Karpas-422 (cell line): ENCODE results near the gene ZNF10. TPM values are rescaled to one million over a fixed set of nuclear protein-coding genes. Genes with fewer than 3 reads are reported as not detected.

Experiments
- DNase-seq: peaks from one replicate; pipeline ENCODE4 v3.0.0-alpha.2; 2015
- H2AFZ ChIP-seq: fragments of 200-600 bp; sonication (generic); 2 replicates; pipeline ENCODE4 v1.6.1; 2014; ENCODE audit warnings: antibody characterized with exemption, low read length, mixed read lengths
- H3K27ac ChIP-seq: fragments of 200-600 bp; sonication (generic); 2 replicates; pipeline ENCODE4 v1.5.1; 2014; ENCODE audit warnings: mild to moderate bottlenecking, low read length, moderate library complexity
- H3K27me3 ChIP-seq: fragments of 200-600 bp; sonication (generic); 2 replicates; pipeline ENCODE4 v1.6.1; 2014; ENCODE audit warnings: low read length, mixed read lengths
- H3K36me3 ChIP-seq: fragments of 200-600 bp; sonication (generic); 2 replicates; pipeline ENCODE4 v1.6.1; 2014; ENCODE audit warnings: low read length, mixed read lengths; ENCODE audit not compliant: insufficient read depth
- H3K4me1 ChIP-seq: fragments of 200-600 bp; sonication (generic); 2 replicates; pipeline ENCODE4 v1.6.1; 2014; ENCODE audit warnings: mild to moderate bottlenecking, low read length, mixed read lengths
- H3K4me2 ChIP-seq: fragments of 200-600 bp; sonication (generic); 2 replicates; pipeline ENCODE4 v1.6.1; 2014; ENCODE audit warnings: low read length, low read depth, mild to moderate bottlenecking; ENCODE audit not compliant: poor library complexity, severe bottlenecking
- H3K4me3 ChIP-seq: fragments of 200-600 bp; sonication (generic); 2 replicates; pipeline ENCODE4 v1.5.1; 2014; ENCODE audit warnings: mild to moderate bottlenecking, antibody characterized with exemption, low read length, mixed read lengths
- H3K79me2 ChIP-seq: fragments of 200-600 bp; sonication (generic); 2 replicates; pipeline ENCODE4 v1.6.1; 2014; ENCODE audit warnings: mild to moderate bottlenecking, low read length, mixed read lengths
- H3K9ac ChIP-seq: fragments of 200-600 bp; sonication (generic); 2 replicates; pipeline ENCODE4 v1.6.0; 2014; ENCODE audit warnings: low read length
- H3K9me2 ChIP-seq: fragments of 200-600 bp; sonication (generic), shearing (Covaris generic); replicated peaks from 2 replicates; pipeline ENCODE4 v1.6.0; 2014; ENCODE audit warnings: mild to moderate bottlenecking, low read length, moderate library complexity; ENCODE audit not compliant: insufficient read depth
- H3K9me3 ChIP-seq: fragments of 300-700, 200-600 bp; sonication (generic); 2 replicates; pipeline ENCODE4 v1.6.1; 2014; ENCODE audit warnings: low read length, mixed read lengths
- H4K20me1 ChIP-seq: fragments of 200-600 bp; sonication (generic); 2 replicates; pipeline ENCODE4 v1.6.1; 2014; ENCODE audit warnings: mild to moderate bottlenecking, antibody characterized with exemption, low read length, low read depth; ENCODE audit not compliant: insufficient read depth
- total RNA-seq: library from RNA; depleted of rRNA; stranded (reverse); fragments of >200 nt; shearing (Covaris generic); gene quantifications from 2 replicates; pipeline ENCODE4 v1.2.3, GENCODE V29; 2014; ENCODE audit warnings: low replicate concordance

The ZNF10 gene
- total RNA-seq, 1 experiment from 2014 or later = 17.7 TPM

GRCh38 chr12:133172491-133172890 lies 42.1 kb downstream of the ZNF10 start:
- H3K36me3 ChIP-seq = no peaks in the 10 kb centered on the region
- no peak for DNase-seq

DNA sequence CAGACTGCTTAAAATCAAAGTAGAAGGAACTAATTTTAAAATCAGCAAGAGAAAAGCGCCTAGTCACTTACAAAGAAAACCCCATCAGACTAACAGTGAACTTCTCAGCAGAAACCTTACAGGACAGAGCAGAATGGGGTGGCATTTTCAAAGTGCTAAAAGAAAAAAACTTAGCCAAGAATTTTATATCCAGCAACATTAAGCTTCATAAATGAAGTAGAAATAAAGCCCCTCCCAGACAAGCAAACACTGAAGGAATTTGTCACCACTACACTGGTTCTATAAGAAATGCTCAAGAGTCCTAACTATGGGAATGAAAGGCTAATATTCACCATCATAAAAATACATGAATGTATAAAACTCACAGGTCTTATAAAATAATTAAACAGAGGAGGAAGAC lies 44.5 kb downstream of the ZNF10 start:
- Histone ChIP-seq H2AFZ (no peak overlapping the region), H3K27ac (no peak overlapping the region), H3K9ac (no peak overlapping the region), H3K9me2 (no peaks in the 10 kb centered on the region), H3K36me3 (no peaks in the 10 kb centered on the region), H3K4me1 (no peaks in the 10 kb centered on the region), H3K4me3 (no peak overlapping the region), H3K9me3 (peaks cover 31% of the 10 kb centered on the region), H4K20me1 (no peaks in the 10 kb centered on the region), H3K27me3 (no peaks in the 10 kb centered on the region), H3K79me2 (no peaks in the 10 kb centered on the region), H3K4me2 (no peak overlapping the region)
- no peak for DNase-seq

More at GRCh38 chr12:133172491-133172890, 42.1 kb downstream of the ZNF10 start:
- Histone ChIP-seq H4K20me1 (no peaks in the 10 kb centered on the region), H3K4me3 (no peak overlapping the region), H3K27me3 (no peaks in the 10 kb centered on the region), H3K9me3 (peaks cover 36% of the 10 kb centered on the region), H3K79me2 (no peaks in the 10 kb centered on the region), H3K9ac (no peak overlapping the region), H3K9me2 (no peaks in the 10 kb centered on the region), H3K4me1 (no peaks in the 10 kb centered on the region), H2AFZ (no peak overlapping the region), H3K27ac (no peak overlapping the region), H3K4me2 (no peak overlapping the region)

- Histone ChIP-seq H3K4me2 (no peak overlapping the region), H3K4me3 (peak overlapping the region; percentile 36; the same call in 1 of the 2 replicates), H4K20me1 (no peaks in the 10 kb centered on the region), H3K9ac (no peak overlapping the region), H3K4me1 (peaks cover 3% of the 10 kb centered on the region; the same call in 1 of the 2 replicates), H2AFZ (no peak overlapping the region), H3K27ac (no peak overlapping the region), H3K36me3 (peaks cover 20% of the 10 kb centered on the region), H3K27me3 (no peaks in the 10 kb centered on the region), H3K9me2 (no peaks in the 10 kb centered on the region), H3K9me3 (peaks cover 37% of the 10 kb centered on the region), H3K79me2 (peaks cover 10% of the 10 kb centered on the region)
- no peak for DNase-seq
Observed at GRCh38 chr12:133180669-133181068, 50.2 kb downstream of the ZNF10 start.

GRCh38 chr12:133181238-133181959 lies 51.0 kb downstream of the ZNF10 start, which contains the start of gene ZNF268:
TSS of gene ZNF268 (plus strand) at chr12:133181495. CDS start at chr12:133181998, 503 bp downstream.
- peak within 1 kb of the TSS; percentile 60 for H3K4me2 ChIP-seq
- no peak within 1 kb of the TSS for H3K27ac ChIP-seq
- H3K36me3 ChIP-seq = peaks cover 26% of the 10 kb centered on the region
- no peaks in the 10 kb centered on the region for H3K27me3 ChIP-seq
- H3K4me1 ChIP-seq = peaks cover 3% of the 10 kb centered on the region; the same call in 1 of the 2 replicates
- no peaks in the 10 kb centered on the region for H3K9me2 ChIP-seq
- DNase-seq = peak; percentile 95
- peak within 1 kb of the TSS; percentile 74 for H3K9ac ChIP-seq
- H3K79me2 ChIP-seq = peaks cover 10% of the 10 kb centered on the region
- H3K4me3 ChIP-seq = peak within 1 kb of the TSS; percentile 77
- no peaks in the 10 kb centered on the region for H4K20me1 ChIP-seq
- peaks cover 34% of the 10 kb centered on the region for H3K9me3 ChIP-seq
- 0 out of 2 replicates have a peak within 1 kb of the TSS, but pooled peaks have one; percentile 16 for H2AFZ ChIP-seq

GRCh38 chr12:133190176-133190575 lies 59.7 kb downstream of the ZNF10 start:
- no peaks in the 10 kb centered on the region for H3K79me2 ChIP-seq
- no peak overlapping the region for H3K4me2 ChIP-seq
- H4K20me1 ChIP-seq = no peaks in the 10 kb centered on the region
- no peak overlapping the region for H3K9ac ChIP-seq
- H3K27ac ChIP-seq = no peak overlapping the region
- DNase-seq = no peak
- H3K27me3 ChIP-seq = no peaks in the 10 kb centered on the region
- H3K4me3 ChIP-seq = peak overlapping the region; percentile 15; the same call in 1 of the 2 replicates
- no peaks in the 10 kb centered on the region for H3K4me1 ChIP-seq
- peaks cover 55% of the 10 kb centered on the region for H3K9me3 ChIP-seq
- no peaks in the 10 kb centered on the region for H3K9me2 ChIP-seq
- peaks cover 75% of the 10 kb centered on the region for H3K36me3 ChIP-seq
- H2AFZ ChIP-seq = no peak overlapping the region

- no peak overlapping the region for H3K4me2 ChIP-seq
- no peak overlapping the region for H3K9ac ChIP-seq
Observed at GRCh38 chr12:133192847-133193246, 62.4 kb downstream of the ZNF10 start.

DNA sequence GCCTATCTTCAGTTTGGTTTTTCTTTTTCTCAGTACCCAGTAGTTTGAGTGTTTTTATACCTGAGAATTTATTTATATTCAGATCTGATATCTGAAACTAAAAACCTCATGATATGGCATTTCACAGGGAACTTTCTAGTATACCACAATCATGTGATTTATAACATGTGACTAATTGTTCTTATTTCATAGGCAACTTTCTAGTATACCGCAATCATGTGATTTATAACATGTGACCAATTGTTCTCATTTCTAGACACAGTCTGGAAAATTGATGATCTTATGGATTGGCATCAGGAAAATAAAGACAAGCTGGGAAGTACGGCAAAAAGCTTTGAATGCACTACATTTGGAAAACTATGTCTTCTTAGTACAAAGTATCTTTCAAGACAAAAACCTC lies 71.5 kb downstream of the ZNF10 start:
- H3K4me2 ChIP-seq = no peak overlapping the region
- no peaks in the 10 kb centered on the region for H3K27me3 ChIP-seq
- H3K4me3 ChIP-seq = peak overlapping the region; percentile 8; the same call in 1 of the 2 replicates
- DNase-seq = no peak
- no peaks in the 10 kb centered on the region for H4K20me1 ChIP-seq
- no peak overlapping the region for H2AFZ ChIP-seq
- no peaks in the 10 kb centered on the region for H3K9me2 ChIP-seq
- H3K4me1 ChIP-seq = no peaks in the 10 kb centered on the region
- H3K79me2 ChIP-seq = no peaks in the 10 kb centered on the region
- peaks cover 62% of the 10 kb centered on the region for H3K9me3 ChIP-seq
- H3K36me3 ChIP-seq = peaks cover 41% of the 10 kb centered on the region
- no peak overlapping the region for H3K27ac ChIP-seq
- no peak overlapping the region for H3K9ac ChIP-seq

More at GRCh38 chr12:133192847-133193246, 62.4 kb downstream of the ZNF10 start:
- Histone ChIP-seq H2AFZ (no peak overlapping the region), H3K4me3 (no peak overlapping the region), H4K20me1 (no peaks in the 10 kb centered on the region), H3K4me1 (no peaks in the 10 kb centered on the region), H3K9me3 (peaks cover 48% of the 10 kb centered on the region), H3K27me3 (no peaks in the 10 kb centered on the region), H3K27ac (no peak overlapping the region), H3K79me2 (no peaks in the 10 kb centered on the region), H3K9me2 (no peaks in the 10 kb centered on the region), H3K36me3 (peaks cover 66% of the 10 kb centered on the region)
- DNase-seq = no peak

DNA sequence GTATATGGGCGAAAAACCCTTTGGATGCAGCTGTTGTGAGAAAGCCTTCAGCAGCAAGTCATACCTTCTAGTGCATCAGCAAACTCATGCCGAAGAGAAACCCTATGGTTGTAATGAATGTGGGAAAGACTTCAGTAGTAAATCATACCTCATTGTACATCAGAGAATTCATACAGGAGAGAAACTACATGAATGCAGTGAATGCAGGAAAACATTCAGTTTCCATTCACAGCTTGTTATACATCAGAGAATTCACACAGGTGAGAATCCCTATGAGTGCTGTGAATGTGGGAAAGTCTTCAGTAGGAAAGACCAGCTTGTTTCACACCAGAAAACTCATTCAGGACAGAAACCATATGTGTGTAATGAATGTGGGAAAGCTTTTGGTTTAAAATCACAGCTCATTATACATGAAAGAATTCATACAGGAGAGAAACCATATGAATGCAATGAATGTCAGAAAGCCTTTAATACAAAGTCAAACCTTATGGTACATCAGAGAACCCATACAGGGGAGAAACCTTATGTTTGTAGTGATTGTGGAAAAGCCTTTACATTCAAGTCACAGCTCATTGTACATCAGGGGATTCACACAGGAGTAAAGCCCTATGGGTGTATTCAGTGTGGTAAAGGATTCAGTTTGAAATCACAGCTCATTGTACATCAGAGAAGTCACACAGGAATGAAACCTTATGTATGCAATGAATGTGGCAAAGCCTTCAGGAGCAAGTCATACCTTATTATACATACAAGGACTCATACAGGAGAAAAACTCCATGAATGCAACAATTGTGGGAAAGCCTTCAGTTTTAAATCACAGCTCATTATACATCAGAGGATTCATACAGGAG lies 72.3 kb downstream of the ZNF10 start:
- Histone ChIP-seq H3K27ac (no peak overlapping the region), H3K27me3 (no peaks in the 10 kb centered on the region)

More for the DNA sequence above, 72.3 kb downstream of the ZNF10 start:
- H3K36me3 ChIP-seq = peaks cover 41% of the 10 kb centered on the region
- no peak overlapping the region for H3K4me2 ChIP-seq
- H3K9ac ChIP-seq = no peak overlapping the region
- H3K9me3 ChIP-seq = peaks cover 64% of the 10 kb centered on the region
- H3K4me3 ChIP-seq = peak overlapping the region; percentile 8; the same call in 1 of the 2 replicates
- no peaks in the 10 kb centered on the region for H3K4me1 ChIP-seq
- H4K20me1 ChIP-seq = no peaks in the 10 kb centered on the region
- no peak overlapping the region for H2AFZ ChIP-seq
- H3K79me2 ChIP-seq = no peaks in the 10 kb centered on the region
- DNase-seq = no peak
- no peaks in the 10 kb centered on the region for H3K9me2 ChIP-seq
